Measurements from ENCODE around the gene SH3BP5L. TPM values are rescaled to one million over a fixed set of nuclear protein-coding genes. Genes with fewer than 3 reads are reported as not detected.

The SH3BP5L gene
- total and polyA plus RNA-seq, 10 of the 15 experiments (the other 5 are each of a cell fraction or from before 2014, with no cell fraction given), result 1.1 to 22.8 (median 10.9) TPM

DNA sequence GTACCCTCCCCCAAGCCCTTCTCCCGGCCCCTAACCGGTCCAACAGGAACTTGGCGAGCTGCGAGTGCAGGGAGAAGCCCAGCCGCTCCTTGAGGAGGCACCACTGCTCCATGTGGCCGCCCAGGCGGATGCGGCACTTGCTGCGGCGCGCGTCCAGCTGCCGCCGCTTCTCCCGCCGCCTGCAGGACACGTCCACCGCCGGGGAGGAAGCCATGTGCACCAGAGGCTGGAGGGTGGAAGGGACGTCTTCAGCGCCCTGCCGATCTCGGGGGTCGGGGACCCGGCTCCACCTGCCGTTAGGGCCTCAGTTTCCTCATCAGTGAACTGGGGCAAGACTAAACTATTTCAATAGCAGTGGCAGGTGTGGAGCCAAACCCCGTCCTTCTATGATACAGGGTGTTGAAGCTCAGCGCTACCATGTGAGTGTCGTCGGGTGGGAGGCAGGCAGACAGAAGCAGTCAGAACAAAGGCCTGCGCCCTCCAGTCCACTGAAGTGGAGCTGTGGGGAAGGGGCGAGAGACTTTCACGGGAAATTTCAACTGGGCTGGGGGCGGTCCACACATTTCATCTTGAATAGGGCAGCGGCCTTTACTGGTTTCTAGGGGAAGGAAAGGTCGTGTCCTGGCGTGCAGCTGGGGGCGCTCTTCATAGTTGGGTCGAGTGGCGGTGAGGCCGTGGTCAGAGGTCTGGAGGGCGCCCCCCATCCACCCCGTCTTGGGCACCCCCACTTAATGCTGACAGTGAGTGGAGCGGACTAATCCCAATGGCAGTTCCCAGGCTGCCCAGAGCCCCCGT is 32.6 kb upstream of the SH3BP5L start:
- peak overlapping the region; percentile 95 for H3K4me3 ChIP-seq
- H4K20me1 ChIP-seq (ENCODE audit: control insufficient read depth, insufficient read depth), result no peaks in the 10 kb centered on the region
- ChIA-PET CTCF (interaction anchor here (0.6 to 8.9 kb wide), 14 partner anchors 11 to 629 kb away, joined by 3 to 60 read pairs (median 4); partner anchors contain the start of genes SH3BP5L and ZNF672), SMC1A (ENCODE audit: uncharacterized antibody, unreplicated experiment) (interaction anchor here (0.9 to 4.3 kb wide), 7 partner anchors 14 to 615 kb away, joined by 3 to 24 read pairs (median 4); partner anchors contain the start of genes PGBD2, SH3BP5L and ZNF672), POLR2A (interaction anchor here (0.7 to 3.5 kb wide), 6 partner anchors 16 to 400 kb away, joined by 3 to 47 read pairs (median 24); partner anchors contain the start of genes SH3BP5L and ZNF672), RAD21 (ENCODE audit: unreplicated experiment) (interaction anchor here (0.6 to 3.6 kb wide), 11 partner anchors 16 to 1287 kb away, joined by 3 to 25 read pairs (median 4); partner anchors contain the start of genes SH3BP5L and ZNF672)
- 1% methylated on average over 44 of the region's 45 CpGs for WGBS (ENCODE audit: insufficient coverage, insufficient replicate concordance, low lambda C conversion rate, missing lambda C conversion rate)
- H3K4me1 ChIP-seq (ENCODE audit: control insufficient read depth, insufficient read depth, low read length), result peaks cover 10% of the 10 kb centered on the region
- H3K36me3 ChIP-seq (ENCODE audit: control insufficient read depth in 2 of 2, insufficient read depth in 2 of 2, low read length in 1 of 2), result peaks cover 7 to 9% of the 10 kb centered on the region in 2 experiments; a peak in 3 of 4 replicates
- no peaks in the 10 kb centered on the region for H3K27me3 ChIP-seq (replicated peaks in 1 of 2; ENCODE audit: control insufficient read depth in 2 of 2, insufficient read depth in 2 of 2, low read length in 1 of 2)
- peak overlapping the region; percentile 99 for H3K4me2 ChIP-seq (ENCODE audit: control insufficient read depth, insufficient read depth)
- H3K9me3 ChIP-seq (replicated peaks; ENCODE audit: control insufficient read depth, insufficient read depth, low read length), result no peaks in the 10 kb centered on the region
- H3K79me2 ChIP-seq (ENCODE audit: control insufficient read depth, insufficient read depth, low read length), result peaks cover 22% of the 10 kb centered on the region
- peak overlapping the region; percentile 67 for H2AFZ ChIP-seq (ENCODE audit: control insufficient read depth, low read depth, low read length)
- DNase-seq (ENCODE audit: low read depth, low spot score), result no peak
- in situ Hi-C loops (cut with MboI) (no loop called here), intact Hi-C loops (cut with micrococcal nuclease; ENCODE audit: unreplicated experiment) (loop anchor here (2.0 kb wide), 1 partner anchor 31 kb away; no protein-coding TSS in a partner anchor)
- peak; percentile 73 for ATAC-seq
- no TSS peak for BruUV-seq (replicated peaks)
- H3K27ac ChIP-seq (ENCODE audit: control insufficient read depth, insufficient read depth), result peak overlapping the region; percentile 82
- no peak for FAIRE-seq
- peak overlapping the region; percentile 83 for H3K9ac ChIP-seq (ENCODE audit: control insufficient read depth, insufficient read depth, low read length)
- no peak for TF ChIP-seq BCL11A (IDR thresholded peaks at IDR 0.05; ENCODE audit: low read depth, low read length)
- TF ChIP-seq HDGF (IDR thresholded peaks at IDR 0.05), result 0 out of 2 replicates have a peak, but pooled peaks have one; percentile 65
- TF ChIP-seq NKRF (conservative IDR thresholded peaks at IDR 0.05), result peak; percentile 51; the same call in 1 of the 2 replicates
- TF ChIP-seq SMARCA5 (IDR thresholded peaks at IDR 0.05), result peak; percentile 92
- peak; percentile 80; the same call in 1 of the 2 replicates for TF ChIP-seq NBN (IDR thresholded peaks at IDR 0.05)
- TF ChIP-seq, protein P1, sequence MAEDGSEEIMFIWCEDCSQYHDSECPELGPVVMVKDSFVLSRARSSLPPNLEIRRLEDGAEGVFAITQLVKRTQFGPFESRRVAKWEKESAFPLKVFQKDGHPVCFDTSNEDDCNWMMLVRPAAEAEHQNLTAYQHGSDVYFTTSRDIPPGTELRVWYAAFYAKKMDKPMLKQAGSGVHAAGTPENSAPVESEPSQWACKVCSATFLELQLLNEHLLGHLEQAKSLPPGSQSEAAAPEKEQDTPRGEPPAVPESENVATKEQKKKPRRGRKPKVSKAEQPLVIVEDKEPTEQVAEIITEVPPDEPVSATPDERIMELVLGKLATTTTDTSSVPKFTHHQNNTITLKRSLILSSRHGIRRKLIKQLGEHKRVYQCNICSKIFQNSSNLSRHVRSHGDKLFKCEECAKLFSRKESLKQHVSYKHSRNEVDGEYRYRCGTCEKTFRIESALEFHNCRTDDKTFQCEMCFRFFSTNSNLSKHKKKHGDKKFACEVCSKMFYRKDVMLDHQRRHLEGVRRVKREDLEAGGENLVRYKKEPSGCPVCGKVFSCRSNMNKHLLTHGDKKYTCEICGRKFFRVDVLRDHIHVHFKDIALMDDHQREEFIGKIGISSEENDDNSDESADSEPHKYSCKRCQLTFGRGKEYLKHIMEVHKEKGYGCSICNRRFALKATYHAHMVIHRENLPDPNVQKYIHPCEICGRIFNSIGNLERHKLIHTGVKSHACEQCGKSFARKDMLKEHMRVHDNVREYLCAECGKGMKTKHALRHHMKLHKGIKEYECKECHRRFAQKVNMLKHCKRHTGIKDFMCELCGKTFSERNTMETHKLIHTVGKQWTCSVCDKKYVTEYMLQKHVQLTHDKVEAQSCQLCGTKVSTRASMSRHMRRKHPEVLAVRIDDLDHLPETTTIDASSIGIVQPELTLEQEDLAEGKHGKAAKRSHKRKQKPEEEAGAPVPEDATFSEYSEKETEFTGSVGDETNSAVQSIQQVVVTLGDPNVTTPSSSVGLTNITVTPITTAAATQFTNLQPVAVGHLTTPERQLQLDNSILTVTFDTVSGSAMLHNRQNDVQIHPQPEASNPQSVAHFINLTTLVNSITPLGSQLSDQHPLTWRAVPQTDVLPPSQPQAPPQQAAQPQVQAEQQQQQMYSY (CRISPR knock-in tag; IDR thresholded peaks at IDR 0.05), result 0 out of 2 replicates have a peak, but pooled peaks have one; percentile 29
- TF ChIP-seq DPF2 (IDR thresholded peaks at IDR 0.05), result no peak
- TF ChIP-seq MEF2B (IDR thresholded peaks at IDR 0.05; ENCODE audit: partially characterized antibody, poor library complexity, severe bottlenecking), result peak; percentile 45
- peak; percentile 21; the same call in 1 of the 2 replicates for TF ChIP-seq MTA2 (IDR thresholded peaks at IDR 0.05; ENCODE audit: low read depth)
- TF ChIP-seq MXI1 (IDR thresholded peaks at IDR 0.05; ENCODE audit: low read depth, low read length), result peak; percentile 58; the same call in 1 of the 2 replicates
- TF ChIP-seq POLR2A (IDR thresholded peaks at IDR 0.05; ENCODE audit: low read depth, low read length), result peak; percentile 79
- peak; percentile 86 for TF ChIP-seq NR2F1 (conservative IDR thresholded peaks at IDR 0.05)
- peak in 1 of 2 experiments; percentile 6; a peak in 1 of 4 replicates for TF ChIP-seq IKZF2 (IDR thresholded peaks at IDR 0.05)
- no peak for TF ChIP-seq ZBED1 (IDR thresholded peaks at IDR 0.05; ENCODE audit: borderline replicate concordance)
- peak; percentile 39 for TF ChIP-seq SKIL (IDR thresholded peaks at IDR 0.05; ENCODE audit: low read depth, poor library complexity, severe bottlenecking)
- TF ChIP-seq CHD1 (IDR thresholded peaks at IDR 0.05; ENCODE audit: low read depth, low read length), result 0 out of 2 replicates have a peak, but pooled peaks have one; percentile 32
